ENCODE measurements around the gene GPR89B.
"Not testable (repeated sequence)": the region's sequence is repeated elsewhere in the genome, so short reads cannot be mapped to it uniquely, and the experiment has no call there.

The GPR89B gene

GRCh38 chr1:147928236-147929132 lies at the start of gene GPR89B:
TSS of gene GPR89B (plus strand) at chr1:147928420. CDS start at chr1:147928537, 117 bp downstream.
- peak; percentile 82 for DNase-seq

- no peak for DNase-seq
Observed at GRCh38 chr1:147879911-147880310, 48.3 kb upstream of the GPR89B start.

GRCh38 chr1:147882535-147882934 lies 45.7 kb upstream of the GPR89B start:
- DNase-seq = no peak

- DNase-seq = peak; percentile 29
Observed at GRCh38 chr1:147890177-147890790, 37.9 kb upstream of the GPR89B start.

GRCh38 chr1:147891088-147891487 lies 37.1 kb upstream of the GPR89B start:
- DNase-seq = no peak

GRCh38 chr1:147892216-147892615 lies 36.0 kb upstream of the GPR89B start:
- no peak for DNase-seq

GRCh38 chr1:147892731-147893214 lies 35.4 kb upstream of the GPR89B start:
- peak; percentile 47 for DNase-seq

GRCh38 chr1:147895123-147895522 lies 33.1 kb upstream of the GPR89B start:
- DNase-seq = no peak

- no peak for DNase-seq
Observed at GRCh38 chr1:147897029-147897752, 31.0 kb upstream of the GPR89B start.

- no peak for DNase-seq
Observed at GRCh38 chr1:147897789-147898188, 30.4 kb upstream of the GPR89B start.

GRCh38 chr1:147902253-147902845 lies 25.9 kb upstream of the GPR89B start, which contains the start of gene GJA8:
TSS of gene GJA8 (plus strand) at chr1:147902795. CDS start at chr1:147907956, 5,161 bp downstream.
- DNase-seq = no peak

- no peak for DNase-seq
Observed at GRCh38 chr1:147904726-147905125, 23.5 kb upstream of the GPR89B start.

- DNase-seq = no peak
Observed at GRCh38 chr1:147907786-147908509, 20.3 kb upstream of the GPR89B start.

- DNase-seq = no peak
Observed at GRCh38 chr1:147912553-147912952, 15.7 kb upstream of the GPR89B start.

GRCh38 chr1:147913362-147913942 lies 14.8 kb upstream of the GPR89B start:
- no peak for DNase-seq

GRCh38 chr1:147919896-147920295 lies 8.3 kb upstream of the GPR89B start:
- no peak for DNase-seq

- no peak for DNase-seq
Observed at GRCh38 chr1:147924813-147925212, 3.4 kb upstream of the GPR89B start.

GRCh38 chr1:147927215-147927614 lies 1.0 kb upstream of the GPR89B start:
- not testable (repeated sequence) for DNase-seq

GRCh38 chr1:147927689-147928088 lies 531 bp upstream of the GPR89B start:
- not testable (repeated sequence) for DNase-seq

- not testable (repeated sequence) for DNase-seq
Observed at GRCh38 chr1:147931137-147931536, 2.9 kb downstream of the GPR89B start.

GRCh38 chr1:147935296-147935695 lies 7.1 kb downstream of the GPR89B start:
- not testable (repeated sequence) for DNase-seq

GRCh38 chr1:147940456-147940855 lies 12.2 kb downstream of the GPR89B start:
- DNase-seq = not testable (repeated sequence)
